ENCODE data around the gene CTIF.

Gene CTIF

GRCh38 chr18:48756511-48757226, 217.8 kb downstream of the CTIF start:
- no peak for DNase-seq

- no peak for DNase-seq
Measured at GRCh38 chr18:48757367-48757766, 218.5 kb downstream of the CTIF start.

- no peak for DNase-seq
Measured at GRCh38 chr18:48757906-48758305, 219.1 kb downstream of the CTIF start.

- DNase-seq: no peak
Measured at GRCh38 chr18:48761582-48761981, 222.8 kb downstream of the CTIF start.

- no peak for DNase-seq
Measured at GRCh38 chr18:48762022-48762421, 223.2 kb downstream of the CTIF start.

- no peak for DNase-seq
Measured at GRCh38 chr18:48762836-48763718, 224.2 kb downstream of the CTIF start.

GRCh38 chr18:48763719-48764100, 224.9 kb downstream of the CTIF start:
- no peak for DNase-seq

GRCh38 chr18:48765053-48765452, 226.2 kb downstream of the CTIF start:
- no peak for DNase-seq

- peak; percentile 68 for DNase-seq
Measured at GRCh38 chr18:48766026-48766425, 227.2 kb downstream of the CTIF start.

- DNase-seq: no peak
Measured at GRCh38 chr18:48766487-48766886, 227.7 kb downstream of the CTIF start.

- DNase-seq: peak; percentile 52
Measured at GRCh38 chr18:48767090-48767690, 228.4 kb downstream of the CTIF start.

- DNase-seq: no peak
Measured at GRCh38 chr18:48769006-48769636, 230.3 kb downstream of the CTIF start.

GRCh38 chr18:48770243-48770642, 231.4 kb downstream of the CTIF start:
- no peak for DNase-seq

GRCh38 chr18:48771641-48772375, 233.0 kb downstream of the CTIF start:
- no peak for DNase-seq

- DNase-seq: no peak
Measured at GRCh38 chr18:48772457-48772856, 233.6 kb downstream of the CTIF start.

- DNase-seq: no peak
Measured at GRCh38 chr18:48773821-48774220, 235.0 kb downstream of the CTIF start.

GRCh38 chr18:48774941-48775340, 236.1 kb downstream of the CTIF start:
- no peak for DNase-seq

GRCh38 chr18:48775372-48776155, 236.7 kb downstream of the CTIF start:
- DNase-seq: no peak

GRCh38 chr18:48776156-48776555, 237.3 kb downstream of the CTIF start:
- DNase-seq: no peak

GRCh38 chr18:48776641-48777025, 237.8 kb downstream of the CTIF start:
- no peak for DNase-seq

GRCh38 chr18:48777026-48777743, 238.4 kb downstream of the CTIF start:
- peak; percentile 35 for DNase-seq
